Measurements from ENCODE around the gene CD22.

CD22 gene

GRCh38 chr19:35296644-35297514 lies 32.1 kb upstream of the CD22 start:
- DNase-seq = no peak

GRCh38 chr19:35297515-35297848 lies 31.5 kb upstream of the CD22 start:
- DNase-seq = no peak

GRCh38 chr19:35297922-35298321 lies 31.1 kb upstream of the CD22 start:
- DNase-seq = no peak

GRCh38 chr19:35298561-35298972 lies 30.4 kb upstream of the CD22 start:
- DNase-seq = no peak

- DNase-seq = no peak
Measured at GRCh38 chr19:35299523-35300338, 29.3 kb upstream of the CD22 start.

- DNase-seq = no peak
Measured at GRCh38 chr19:35300339-35300649, 28.7 kb upstream of the CD22 start.

GRCh38 chr19:35301961-35302360 lies 27.0 kb upstream of the CD22 start:
- no peak for DNase-seq

- DNase-seq = no peak
Measured at GRCh38 chr19:35302446-35302845, 26.5 kb upstream of the CD22 start.

- no peak for DNase-seq
Measured at GRCh38 chr19:35303357-35303915, 25.6 kb upstream of the CD22 start.

GRCh38 chr19:35304036-35304435 lies 25.0 kb upstream of the CD22 start:
- no peak for DNase-seq

- no peak for DNase-seq
Measured at GRCh38 chr19:35305181-35305580, 23.8 kb upstream of the CD22 start.

- DNase-seq = no peak
Measured at GRCh38 chr19:35306473-35307246, 22.3 kb upstream of the CD22 start.

- DNase-seq = no peak
Measured at GRCh38 chr19:35307931-35308330, 21.1 kb upstream of the CD22 start.

- DNase-seq = no peak
Measured at GRCh38 chr19:35308910-35309309, 20.1 kb upstream of the CD22 start.

- no peak for DNase-seq
Measured at GRCh38 chr19:35309481-35310279, 19.3 kb upstream of the CD22 start.

- no peak for DNase-seq
Measured at GRCh38 chr19:35310331-35310730, 18.7 kb upstream of the CD22 start.

GRCh38 chr19:35310811-35311465 lies 18.0 kb upstream of the CD22 start:
- DNase-seq = no peak

GRCh38 chr19:35311901-35312665 lies 16.9 kb upstream of the CD22 start:
- no peak for DNase-seq

- no peak for DNase-seq
Measured at GRCh38 chr19:35313587-35313986, 15.4 kb upstream of the CD22 start.

- no peak for DNase-seq
Measured at GRCh38 chr19:35314031-35314430, 15.0 kb upstream of the CD22 start.

- no peak for DNase-seq
Measured at GRCh38 chr19:35314858-35315470, 14.0 kb upstream of the CD22 start.

Measured in NCI-H187 (cell line).